CD4-positive, alpha-beta T cell (primary cell): ENCODE results near the gene ZFYVE16. TPM values are rescaled to one million over a fixed set of nuclear protein-coding genes. Genes with fewer than 3 reads are reported as not detected.

Source experiments
- ATAC-seq: fragments of 200-7000 bp; cut with Tn5 transposase; one replicate; pipeline ENCODE4 v1.10.0; 2022; ENCODE audit warnings: mild to moderate bottlenecking; ENCODE audit not compliant: poor library complexity
- CTCF ChIA-PET: fragments of 350-600 bp; sonication (Branson Sonifier 250); formaldehyde crosslinking; loops from one replicate; lab custom pipeline; 2021; ENCODE audit warnings: antibody characterized with exemption, inconsistent platforms; lab: Charles Lee
- POLR2A ChIA-PET: fragments of 350-600 bp; sonication (Branson Sonifier 250); formaldehyde crosslinking; loops from one replicate; lab custom pipeline; 2021; ENCODE audit warnings: antibody characterized with exemption, inconsistent platforms; lab: Charles Lee
- DNase-seq, 14 experiments: peaks; one replicate each; pipeline ENCODE4 v3.0.0-alpha.2; 2013 to 2020; ENCODE audit warnings: mixed read lengths in 2 of 14
- H3K27ac ChIP-seq, 2 donors: one replicate each; pipeline versions ENCODE4 v1.5.1 to v1.7.0; 2013; ENCODE audit warnings: low read length in 2 of 2, low read depth in 1 of 2, mild to moderate bottlenecking in 1 of 2
- H3K27me3 ChIP-seq, 2 experiments: 1 replicate in 1 of 2; 2 replicates in 1 of 2; pipeline versions ENCODE4 v1.6.1 to v1.7.0; 2013; ENCODE audit warnings: low read length in 2 of 2, control low read depth in 1 of 2, mild to moderate bottlenecking in 1 of 2, moderate library complexity in 1 of 2; ENCODE audit not compliant: insufficient read depth in 2 of 2, control insufficient read depth in 1 of 2
- H3K36me3 ChIP-seq: one replicate; pipeline ENCODE4 v1.6.1; 2013; ENCODE audit warnings: low read length, control low read depth; ENCODE audit not compliant: insufficient read depth
- H3K4me1 ChIP-seq: one replicate; pipeline ENCODE4 v1.6.1; 2013; ENCODE audit warnings: low read length, control low read depth; ENCODE audit not compliant: insufficient read depth
- H3K4me3 ChIP-seq: one replicate; pipeline ENCODE4 v1.5.1; 2013; ENCODE audit warnings: mild to moderate bottlenecking, low read length, moderate library complexity
- H3K9me3 ChIP-seq, 2 experiments: 1 replicate in 1 of 2; 2 replicates in 1 of 2; pipeline versions ENCODE4 v1.6.1 to v1.7.0; 2013; ENCODE audit warnings: low read length in 2 of 2, mild to moderate bottlenecking in 2 of 2, control low read depth in 1 of 2, moderate library complexity in 1 of 2; ENCODE audit not compliant: control insufficient read depth in 1 of 2, insufficient read depth in 1 of 2
- H3K27ac Mint-ChIP-seq: one replicate; pipeline ENCODE4 v1.8.0; 2020; ENCODE audit warnings: mixed read lengths
- H3K27me3 Mint-ChIP-seq: one replicate; pipeline ENCODE4 v1.8.0; 2021; ENCODE audit warnings: mixed read lengths
- H3K36me3 Mint-ChIP-seq: one replicate; pipeline ENCODE4 v1.8.0; 2021; ENCODE audit warnings: low read depth, mixed read lengths
- H3K4me1 Mint-ChIP-seq: one replicate; pipeline ENCODE4 v1.8.0; 2021; ENCODE audit warnings: low read depth, mixed read lengths
- H3K4me3 Mint-ChIP-seq: one replicate; pipeline ENCODE4 v1.8.0; 2020; ENCODE audit warnings: mild to moderate bottlenecking, mixed read lengths
- H3K9me3 Mint-ChIP-seq: one replicate; pipeline ENCODE4 v1.8.0; 2020; ENCODE audit warnings: mixed read lengths
- intact Hi-C, 2 experiments: fragments of 100-400 bp; cut with DNase I in 1 of 2; cut with micrococcal nuclease in 1 of 2; formaldehyde crosslinking; loops; one replicate each; pipeline versions ENCODE4 v1.15.1 to v1.9.0; 2023 to 2025; cut with DNase I, micrococcal nuclease
- total RNA-seq, 174 experiments: library from RNA in 2 of 174; stranded (reverse) in 2 of 174; gene quantifications; one replicate each; pipeline ENCODE4 v1.2.3 and lab custom pipeline; 2021 to 2026
- TF ChIP-seq, protein P1 (sequence below): fragments of 200-600 bp; IDR thresholded peaks from one replicate; pipeline ENCODE4 v1.8.0; 2022; ENCODE audit warnings: antibody characterized with exemption, mild to moderate bottlenecking

Gene ZFYVE16
- total RNA-seq, 2 experiments from 2014 or later = 7.5 to 7.9 TPM

DNA sequence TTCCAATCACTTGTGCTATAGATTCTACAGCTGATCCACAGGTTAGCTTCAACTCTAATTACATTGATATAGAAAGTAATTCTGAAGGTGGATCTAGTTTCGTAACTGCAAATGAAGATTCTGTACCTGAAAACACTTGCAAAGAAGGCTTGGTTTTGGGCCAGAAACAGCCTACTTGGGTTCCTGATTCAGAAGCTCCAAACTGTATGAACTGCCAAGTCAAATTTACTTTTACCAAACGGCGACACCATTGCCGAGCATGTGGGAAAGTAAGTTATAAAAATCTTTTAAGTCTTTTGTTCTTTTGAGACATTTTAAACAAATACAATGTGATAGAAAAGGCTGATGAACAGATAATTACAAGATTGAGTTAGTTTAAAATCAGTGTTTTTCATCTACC lies 30.9 kb downstream of the ZFYVE16 start:
- intact Hi-C loops = no loop called here
- H3K36me3 Mint-ChIP-seq = peaks cover 71% of the 10 kb centered on the region
- H3K4me3 Mint-ChIP-seq = no peak overlapping the region
- H3K27me3 Mint-ChIP-seq = no peaks in the 10 kb centered on the region
- CTCF ChIA-PET = no interaction called here
- H3K27ac Mint-ChIP-seq = no peak overlapping the region
- H3K4me3 ChIP-seq = no peak overlapping the region
- no peak overlapping the region for H3K27ac ChIP-seq
- H3K27me3 ChIP-seq = no peaks in the 10 kb centered on the region
- POLR2A ChIA-PET = no interaction called here
- no peak for ATAC-seq
- peaks cover 22% of the 10 kb centered on the region for H3K36me3 ChIP-seq
- no peaks in the 10 kb centered on the region for H3K9me3 Mint-ChIP-seq
- no peaks in the 10 kb centered on the region for H3K9me3 ChIP-seq
- H3K4me1 Mint-ChIP-seq = no peaks in the 10 kb centered on the region
- no peaks in the 10 kb centered on the region for H3K4me1 ChIP-seq
- TF ChIP-seq, protein P1, sequence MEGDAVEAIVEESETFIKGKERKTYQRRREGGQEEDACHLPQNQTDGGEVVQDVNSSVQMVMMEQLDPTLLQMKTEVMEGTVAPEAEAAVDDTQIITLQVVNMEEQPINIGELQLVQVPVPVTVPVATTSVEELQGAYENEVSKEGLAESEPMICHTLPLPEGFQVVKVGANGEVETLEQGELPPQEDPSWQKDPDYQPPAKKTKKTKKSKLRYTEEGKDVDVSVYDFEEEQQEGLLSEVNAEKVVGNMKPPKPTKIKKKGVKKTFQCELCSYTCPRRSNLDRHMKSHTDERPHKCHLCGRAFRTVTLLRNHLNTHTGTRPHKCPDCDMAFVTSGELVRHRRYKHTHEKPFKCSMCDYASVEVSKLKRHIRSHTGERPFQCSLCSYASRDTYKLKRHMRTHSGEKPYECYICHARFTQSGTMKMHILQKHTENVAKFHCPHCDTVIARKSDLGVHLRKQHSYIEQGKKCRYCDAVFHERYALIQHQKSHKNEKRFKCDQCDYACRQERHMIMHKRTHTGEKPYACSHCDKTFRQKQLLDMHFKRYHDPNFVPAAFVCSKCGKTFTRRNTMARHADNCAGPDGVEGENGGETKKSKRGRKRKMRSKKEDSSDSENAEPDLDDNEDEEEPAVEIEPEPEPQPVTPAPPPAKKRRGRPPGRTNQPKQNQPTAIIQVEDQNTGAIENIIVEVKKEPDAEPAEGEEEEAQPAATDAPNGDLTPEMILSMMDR = no peak
- no peak for DNase-seq

DNA sequence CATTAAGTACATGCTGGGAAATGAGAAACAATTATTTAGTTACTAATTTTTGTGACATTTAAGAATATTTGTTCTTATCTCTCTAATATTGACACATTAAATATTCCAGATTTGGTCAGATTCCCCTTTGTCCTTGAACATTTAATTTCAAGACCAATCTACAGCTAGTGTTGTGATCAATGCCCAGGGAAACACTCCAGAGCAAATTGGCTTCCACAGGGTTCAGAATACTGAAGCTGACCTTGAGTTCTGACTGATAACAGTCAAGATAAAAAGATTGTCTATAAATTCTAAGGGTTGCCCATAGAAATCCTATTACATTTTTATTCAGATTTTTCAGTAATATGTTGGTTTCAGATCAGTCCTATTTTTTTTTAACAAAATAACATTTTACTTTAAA lies 31.3 kb downstream of the ZFYVE16 start:
- H3K4me1 Mint-ChIP-seq = no peaks in the 10 kb centered on the region

DNA sequence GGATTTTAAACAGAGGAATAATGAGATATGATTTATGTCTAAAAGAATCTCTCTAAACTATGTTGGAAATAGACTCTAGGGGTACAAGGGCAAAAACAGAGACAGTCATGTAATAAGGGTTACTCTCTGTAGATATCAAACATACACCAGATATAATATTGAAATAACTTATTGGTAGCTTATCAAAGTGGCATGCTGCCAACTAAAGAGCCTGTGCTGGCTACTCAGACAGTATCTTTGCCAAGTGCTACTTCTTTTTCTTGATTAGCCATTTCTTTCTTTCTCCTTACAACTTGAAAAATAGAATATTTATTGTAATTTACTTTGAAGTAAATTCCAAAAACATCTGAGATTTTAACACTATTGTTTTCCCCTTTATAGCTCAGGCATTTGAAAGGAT lies 34.9 kb downstream of the ZFYVE16 start:
- DNase-seq = no peak
- Histone ChIP-seq H3K4me1 (no peaks in the 10 kb centered on the region), H3K27ac (no peak overlapping the region), H3K27me3 (no peaks in the 10 kb centered on the region), H3K4me3 (no peak overlapping the region), H3K36me3 (peaks cover 23% of the 10 kb centered on the region), H3K9me3 (no peaks in the 10 kb centered on the region)
- H3K9me3 Mint-ChIP-seq = no peaks in the 10 kb centered on the region
- H3K4me1 Mint-ChIP-seq = no peaks in the 10 kb centered on the region
- TF ChIP-seq, protein P1 = no peak
- intact Hi-C loops = no loop called here
- ChIA-PET CTCF (no interaction called here), POLR2A (no interaction called here)
- no peak overlapping the region for H3K4me3 Mint-ChIP-seq
- H3K27ac Mint-ChIP-seq = no peak overlapping the region
- H3K36me3 Mint-ChIP-seq = peaks cover 58% of the 10 kb centered on the region
- ATAC-seq = no peak
- no peaks in the 10 kb centered on the region for H3K27me3 Mint-ChIP-seq

More for the DNA sequence above, 31.3 kb downstream of the ZFYVE16 start:
- TF ChIP-seq, protein P1 = no peak
- ChIA-PET CTCF (no interaction called here), POLR2A (no interaction called here)
- Mint-ChIP-seq H3K27ac (no peak overlapping the region), H3K4me3 (no peak overlapping the region), H3K27me3 (no peaks in the 10 kb centered on the region), H3K9me3 (no peaks in the 10 kb centered on the region), H3K36me3 (peaks cover 68% of the 10 kb centered on the region)
- H3K36me3 ChIP-seq = peaks cover 22% of the 10 kb centered on the region
- DNase-seq (no peak), ATAC-seq (no peak)
- no peak overlapping the region for H3K4me3 ChIP-seq
- H3K27me3 ChIP-seq = no peaks in the 10 kb centered on the region
- H3K4me1 ChIP-seq = no peaks in the 10 kb centered on the region
- no peak overlapping the region for H3K27ac ChIP-seq
- no peaks in the 10 kb centered on the region for H3K9me3 ChIP-seq
- intact Hi-C loops = no loop called here
